SK-N-SH (cell line): ENCODE results near the gene SPATS1. TPM values are rescaled to one million over a fixed set of nuclear protein-coding genes. Genes with fewer than 3 reads are reported as not detected.
"Not testable (repeated sequence)": the region's sequence is repeated elsewhere in the genome, so short reads cannot be mapped to it uniquely, and the experiment has no call there.

Experiments used
- CTCF ChIA-PET: fragments of 300-600, 350-600 bp; formaldehyde crosslinking; extraction: SDS; loops from one replicate; lab custom pipeline; 2021; lab: Yijun Ruan, JAX
- POLR2A ChIA-PET: fragments of 350-600 bp; sonication (Branson Sonifier 250); formaldehyde crosslinking; extraction: SDS; loops from one replicate; lab custom pipeline; 2020; ENCODE audit warnings: antibody characterized with exemption, inconsistent platforms; lab: Yijun Ruan, JAX
- DNase-seq: peaks from one replicate; pipeline ENCODE4 v3.0.0; 2012
- H2AFZ ChIP-seq: fragments of 200-600 bp; sonication (generic); 2 replicates; pipeline ENCODE4 v1.8.1; 2016; ENCODE audit warnings: antibody characterized with exemption, mild to moderate bottlenecking, low read depth
- H3F3A ChIP-seq: fragments of 200-600 bp; sonication (generic); replicated peaks from 2 replicates; pipeline ENCODE3; 2016; ENCODE audit warnings: antibody characterized with exemption, mild to moderate bottlenecking; ENCODE audit not compliant: insufficient read depth
- H3K27ac ChIP-seq, 2 experiments: fragments of 200-500 bp in 1 of 2; fragments of 200-600 bp in 1 of 2; sonication (Bioruptor generic) in 1 of 2; sonication (generic), shearing (Covaris generic) in 1 of 2; 2 replicates each; pipeline versions ENCODE4 v1.5.1 to v1.6.1; 2014 to 2016; ENCODE audit warnings: low read depth in 2 of 2, inconsistent platforms in 1 of 2, low read length in 1 of 2, mild to moderate bottlenecking in 1 of 2, mixed read lengths in 1 of 2
- H3K27me3 ChIP-seq: fragments of 200-600 bp; sonication (generic), shearing (Covaris generic); 2 replicates; pipeline ENCODE4 v1.6.1; 2016; ENCODE audit warnings: mixed run types; ENCODE audit not compliant: insufficient read depth
- H3K36me3 ChIP-seq, 2 experiments: fragments of 200-500 bp in 1 of 2; fragments of 200-600 bp in 1 of 2; sonication (Bioruptor generic) in 1 of 2; sonication (generic) in 1 of 2; replicated peaks in 1 of 2; 2 replicates each; pipeline versions ENCODE3 to v1.5.1; 2014 to 2016; ENCODE audit warnings: low read length in 1 of 2, mild to moderate bottlenecking in 1 of 2; ENCODE audit not compliant: insufficient read depth in 2 of 2, control insufficient read depth in 1 of 2
- H3K4me1 ChIP-seq, 2 experiments: fragments of 200-500 bp in 1 of 2; fragments of 200-600 bp in 1 of 2; sonication (Bioruptor generic) in 1 of 2; sonication (generic), shearing (Covaris generic) in 1 of 2; 2 replicates each; pipeline versions ENCODE4 v1.5.1 to v1.6.1; 2014 to 2016; ENCODE audit warnings: low read depth in 1 of 2, low read length in 1 of 2, mixed run types in 1 of 2; ENCODE audit not compliant: insufficient read depth in 2 of 2, control insufficient read depth in 1 of 2
- H3K4me2 ChIP-seq: fragments of 200-600 bp; sonication (generic), shearing (Covaris generic); 2 replicates; pipeline ENCODE4 v1.6.1; 2017; ENCODE audit warnings: mixed run types
- H3K4me3 ChIP-seq, 2 experiments: fragments of 200-500 bp in 1 of 2; fragments of 200-600 bp in 1 of 2; sonication (Bioruptor generic) in 1 of 2; sonication (generic), shearing (Covaris generic) in 1 of 2; 2 replicates each; pipeline versions ENCODE4 v1.5.1 to v1.8.1; 2014 to 2016; ENCODE audit warnings: low read depth in 2 of 2, inconsistent platforms in 1 of 2, low read length in 1 of 2, mild to moderate bottlenecking in 1 of 2, mixed read lengths in 1 of 2, moderate library complexity in 1 of 2
- H3K79me2 ChIP-seq: fragments of 200-600 bp; sonication (generic); 2 replicates; pipeline ENCODE4 v1.8.1; 2017; ENCODE audit warnings: mild to moderate bottlenecking; ENCODE audit not compliant: insufficient read depth
- H3K9ac ChIP-seq: fragments of 200-600 bp; sonication (generic); 2 replicates; pipeline ENCODE4 v1.6.1; 2017; ENCODE audit warnings: mixed run types
- H3K9me2 ChIP-seq: fragments of 200-600 bp; sonication (generic); 2 replicates; pipeline ENCODE4 v1.6.1; 2017; ENCODE audit warnings: mixed run types
- H3K9me3 ChIP-seq: fragments of 200-600 bp; sonication (generic); 2 replicates; pipeline ENCODE4 v1.6.1; 2017; ENCODE audit warnings: mixed run types, mild to moderate bottlenecking, moderate library complexity
- H4K20me1 ChIP-seq: fragments of 200-600 bp; sonication (generic); 2 replicates; pipeline ENCODE4 v1.6.1; 2017; ENCODE audit warnings: mild to moderate bottlenecking, mixed run types; ENCODE audit not compliant: insufficient read depth
- EP300 ChIP-seq, 2 experiments: IDR thresholded peaks; 2 replicates each; pipeline versions ENCODE4 v1.4.0 to v1.6.1; 2012; ENCODE audit warnings: borderline replicate concordance in 1 of 2, low read depth in 1 of 2, low read length in 1 of 2
- EZH2phosphoT487 ChIP-seq: fragments of 200-600 bp; sonication (generic); IDR thresholded peaks from 2 replicates; pipeline ENCODE4 v1.6.1; 2017; ENCODE audit warnings: low read depth, mixed run types, mild to moderate bottlenecking, antibody characterized with exemption, moderate library complexity, borderline replicate concordance
- FOXM1 ChIP-seq: IDR thresholded peaks from 2 replicates; pipeline ENCODE4 v1.4.0; 2012; ENCODE audit warnings: low read depth, mild to moderate bottlenecking
- JUND ChIP-seq: IDR thresholded peaks from 2 replicates; pipeline ENCODE4 v1.4.0; 2012
- NFIC ChIP-seq: IDR thresholded peaks from 2 replicates; pipeline ENCODE4 v1.4.0; 2012; ENCODE audit warnings: borderline replicate concordance
- RFX5 ChIP-seq: IDR thresholded peaks from 2 replicates; pipeline ENCODE4 v1.6.1; 2012; ENCODE audit warnings: mild to moderate bottlenecking, improper control_type of control experiment, low read length
- RXRA ChIP-seq: IDR thresholded peaks from 2 replicates; pipeline ENCODE4 v1.4.0; 2012; ENCODE audit warnings: low read depth, mild to moderate bottlenecking, borderline replicate concordance
- SIN3A ChIP-seq: IDR thresholded peaks from 2 replicates; pipeline ENCODE4 v1.6.1; 2012; ENCODE audit warnings: low read depth, mild to moderate bottlenecking, low read length, moderate library complexity, borderline replicate concordance
- TEAD4 ChIP-seq: IDR thresholded peaks from 2 replicates; pipeline ENCODE4 v1.4.0; 2012; ENCODE audit warnings: mild to moderate bottlenecking, borderline replicate concordance; ENCODE audit not compliant: insufficient read depth
- USF2 ChIP-seq: fragments of 150-350 bp; IDR thresholded peaks from 2 replicates; pipeline ENCODE4 v1.6.1; 2017; ENCODE audit warnings: antibody characterized with exemption, low read length, low read depth, borderline replicate concordance
- YY1 ChIP-seq: IDR thresholded peaks from 2 replicates; pipeline ENCODE4 v1.4.0; 2012; ENCODE audit warnings: low read depth, mild to moderate bottlenecking
- ZBTB33 ChIP-seq: IDR thresholded peaks from 2 replicates; pipeline ENCODE4 v1.4.0; 2012; ENCODE audit warnings: low read depth, borderline replicate concordance
- WGBS: methylation state at CpG from one replicate; pipeline ENCODE4 v1.1.6; 2017; ENCODE audit warnings: low lambda C conversion rate; 5-methylcytosine and 5-hydroxymethylcytosine counted together
- polyA plus RNA-seq, 3 experiments: library from polyadenylated mRNA; depleted of rRNA; stranded (reverse); fragments of >200 nt; gene quantifications; 2 replicates each; pipeline ENCODE4 v1.2.3, GENCODE V29; 2012

SPATS1 gene
- polyA plus RNA-seq, 1 of the 3 experiments (the other 2 are of a cell fraction): not detected

- TF ChIP-seq FOXM1: no peak
- TF ChIP-seq RFX5: no peak
- TF ChIP-seq EP300 (IDR thresholded peaks at IDR 0.05; ENCODE audit: borderline replicate concordance in 1 of 2, low read depth in 1 of 2, low read length in 1 of 2): peak in 1 of 2 experiments; percentile 15; a peak in 1 of 4 replicates
- TF ChIP-seq RXRA: no peak
- 0 out of 2 replicates have a peak, but pooled peaks have one; percentile 65 for TF ChIP-seq ZBTB33
- TF ChIP-seq NFIC: no peak
- no peak for TF ChIP-seq TEAD4
- no peak for TF ChIP-seq JUND
- peak; percentile 97 for TF ChIP-seq SIN3A
- TF ChIP-seq USF2: no peak
These were observed 29.3 kb upstream of the SPATS1 start, which contains the start of gene AARS2 (continued) for GRCh38 chr6:44312901-44313788.

GRCh38 chr6:44314657-44315056 lies 27.8 kb upstream of the SPATS1 start:
- H2AFZ ChIP-seq, H3F3A ChIP-seq, H3K4me3 ChIP-seq, POLR2A ChIA-PET, H3K4me2 ChIP-seq, H3K27me3 ChIP-seq, H3K9me3 ChIP-seq, H4K20me1 ChIP-seq, DNase-seq, H3K27ac ChIP-seq, H3K4me1 ChIP-seq, H3K9me2 ChIP-seq, H3K9ac ChIP-seq: not testable (repeated sequence)
- WGBS: 76% methylated on average over 7 of the region's 8 CpGs
- peaks cover 13 to 23% of the 10 kb centered on the region in 2 experiments for H3K36me3 ChIP-seq
- peaks cover 11% of the 10 kb centered on the region; the same call in 1 of the 2 replicates for H3K79me2 ChIP-seq
- CTCF ChIA-PET: interaction anchor here (1.0 to 4.4 kb wide), 11 partner anchors 10 to 131 kb away, joined by 3 to 40 read pairs (median 12); partner anchors contain the start of gene TMEM151B

- TF ChIP-seq YY1 (no peak), EZH2phosphoT487 (no peak)
- peaks cover 4 to 8% of the 10 kb centered on the region in 2 experiments; a peak in 3 of 4 replicates for H3K4me1 ChIP-seq
- ChIA-PET CTCF (interaction anchor here (1.7 to 3.9 kb wide), 3 partner anchors 14 to 49 kb away, joined by 6 to 40 read pairs (median 8); no protein-coding TSS in a partner anchor), POLR2A (no interaction called here)
- no peak overlapping the region for H3K4me2 ChIP-seq
- WGBS: 65% methylated on average over 3 of the region's 3 CpGs
- peaks cover 11% of the 10 kb centered on the region; the same call in 1 of the 2 replicates for H3K27me3 ChIP-seq
- H3K79me2 ChIP-seq: peaks cover 11% of the 10 kb centered on the region; the same call in 1 of the 2 replicates
- H3K9ac ChIP-seq: no peak overlapping the region
- no peaks in the 10 kb centered on the region for H3F3A ChIP-seq
- no peak overlapping the region for H3K4me3 ChIP-seq
- peaks cover 4 to 14% of the 10 kb centered on the region in 2 experiments for H3K36me3 ChIP-seq
- no peak overlapping the region for H2AFZ ChIP-seq
- H3K27ac ChIP-seq: no peak overlapping the region
- H3K9me2 ChIP-seq: no peaks in the 10 kb centered on the region
- no peaks in the 10 kb centered on the region for H3K9me3 ChIP-seq
- DNase-seq: no peak
- no peaks in the 10 kb centered on the region for H4K20me1 ChIP-seq
These were observed 26.9 kb upstream of the SPATS1 start for GRCh38 chr6:44315516-44315915.
